ENCODE measurements around the gene CGB5.

The CGB5 gene

GRCh38 chr19:49084206-49085019, 40.8 kb downstream of the CGB5 start:
- Histone ChIP-seq H3K27ac (ENCODE audit: poor library complexity, severe bottlenecking) (peak overlapping the region; percentile 51), H3K9me3 (ENCODE audit: severe bottlenecking) (no peaks in the 10 kb centered on the region), H3K27me3 (ENCODE audit: insufficient read depth, poor library complexity, severe bottlenecking) (no peaks in the 10 kb centered on the region), H3K4me1 (ENCODE audit: insufficient read depth, poor library complexity, severe bottlenecking) (peaks cover 3% of the 10 kb centered on the region), H3K36me3 (ENCODE audit: low read depth) (peaks cover 34% of the 10 kb centered on the region), H3K4me3 (ENCODE audit: severe bottlenecking) (peak overlapping the region; percentile 73)
- no peak for ATAC-seq (ENCODE audit: low read depth)
- TF ChIP-seq CTCF (IDR thresholded peaks at IDR 0.05; ENCODE audit: poor library complexity, severe bottlenecking) = no peak
- DNase-seq (ENCODE audit: low spot score) = no peak

DNA sequence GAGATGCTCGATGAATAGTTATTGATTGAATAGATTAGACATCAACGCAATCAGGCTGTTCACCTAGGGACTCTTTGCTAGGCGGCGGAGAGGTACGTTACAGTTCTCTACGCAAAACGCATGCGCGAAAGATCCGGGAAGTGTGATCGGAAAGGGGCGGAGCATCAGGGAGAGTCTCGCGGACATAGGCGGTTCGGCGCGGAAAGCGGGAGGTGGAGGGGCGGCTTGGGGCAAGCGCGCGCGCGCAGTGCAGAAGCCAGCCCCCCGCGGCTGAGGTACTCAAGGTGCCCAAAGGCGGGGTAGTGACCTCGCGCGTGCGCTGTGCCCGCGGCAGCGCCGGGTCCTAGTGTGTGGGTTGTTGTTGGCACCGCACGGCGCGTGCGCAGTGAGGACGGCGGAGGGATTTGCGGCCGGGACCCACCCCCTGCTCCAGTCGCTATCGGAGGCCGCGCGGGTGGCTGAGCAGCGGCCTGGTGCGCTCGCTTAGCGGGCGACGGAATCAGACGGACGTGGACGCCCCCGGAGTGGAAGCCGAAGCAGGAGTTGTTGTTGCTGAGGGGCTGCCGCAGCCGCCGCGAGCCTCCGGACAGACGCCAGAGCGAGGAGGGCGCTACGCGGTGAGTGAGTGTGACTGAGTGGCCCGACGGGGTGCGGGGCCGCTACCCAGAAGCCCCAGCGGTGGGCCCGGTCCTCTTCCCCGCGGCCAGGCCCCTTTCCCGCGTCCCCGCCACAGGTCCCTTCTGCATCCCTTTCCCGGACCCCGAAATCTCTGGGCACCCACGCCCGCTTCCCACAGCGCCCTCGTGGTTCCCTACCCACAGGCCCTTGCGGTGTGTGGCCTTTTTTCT, 41.6 kb downstream of the CGB5 start, which contains the start of gene SNRNP70:
Gene SNRNP70 (plus strand): TSS at position 432 of the 848 bp plus-strand sequence. CDS start 964 bp downstream, outside the sequence.
- H3K27ac ChIP-seq (ENCODE audit: poor library complexity, severe bottlenecking) = peak within 1 kb of the TSS; percentile 51
- H3K4me3 ChIP-seq (ENCODE audit: severe bottlenecking) = peak within 1 kb of the TSS; percentile 73
- ATAC-seq (ENCODE audit: low read depth) = peak; percentile 93
- H3K9me3 ChIP-seq (ENCODE audit: severe bottlenecking) = no peaks in the 10 kb centered on the region
- H3K36me3 ChIP-seq (ENCODE audit: low read depth) = peaks cover 39% of the 10 kb centered on the region
- H3K27me3 ChIP-seq (ENCODE audit: insufficient read depth, poor library complexity, severe bottlenecking) = no peaks in the 10 kb centered on the region
- DNase-seq (ENCODE audit: low spot score) = peak; percentile 98
- H3K4me1 ChIP-seq (ENCODE audit: insufficient read depth, poor library complexity, severe bottlenecking) = peaks cover 3% of the 10 kb centered on the region
- TF ChIP-seq CTCF (IDR thresholded peaks at IDR 0.05; ENCODE audit: poor library complexity, severe bottlenecking) = no peak

GRCh38 chr19:49085868-49086232, 42.2 kb downstream of the CGB5 start:
- TF ChIP-seq CTCF (IDR thresholded peaks at IDR 0.05; ENCODE audit: poor library complexity, severe bottlenecking) = no peak
- peak overlapping the region; percentile 73 for H3K4me3 ChIP-seq (ENCODE audit: severe bottlenecking)
- no peak for DNase-seq (ENCODE audit: low spot score)
- H3K27me3 ChIP-seq (ENCODE audit: insufficient read depth, poor library complexity, severe bottlenecking) = no peaks in the 10 kb centered on the region
- no peak for ATAC-seq (ENCODE audit: low read depth)
- peaks cover 45% of the 10 kb centered on the region for H3K36me3 ChIP-seq (ENCODE audit: low read depth)
- H3K4me1 ChIP-seq (ENCODE audit: insufficient read depth, poor library complexity, severe bottlenecking) = peaks cover 3% of the 10 kb centered on the region
- H3K27ac ChIP-seq (ENCODE audit: poor library complexity, severe bottlenecking) = peak overlapping the region; percentile 51
- no peaks in the 10 kb centered on the region for H3K9me3 ChIP-seq (ENCODE audit: severe bottlenecking)

- ATAC-seq (ENCODE audit: low read depth) (no peak), DNase-seq (ENCODE audit: low spot score) (no peak)
- no peaks in the 10 kb centered on the region for H3K27me3 ChIP-seq (ENCODE audit: insufficient read depth, poor library complexity, severe bottlenecking)
- no peak for TF ChIP-seq CTCF (IDR thresholded peaks at IDR 0.05; ENCODE audit: poor library complexity, severe bottlenecking)
- H3K4me1 ChIP-seq (ENCODE audit: insufficient read depth, poor library complexity, severe bottlenecking) = peaks cover 3% of the 10 kb centered on the region
- H3K36me3 ChIP-seq (ENCODE audit: low read depth) = peaks cover 50% of the 10 kb centered on the region
- H3K27ac ChIP-seq (ENCODE audit: poor library complexity, severe bottlenecking) = peak overlapping the region; percentile 51
- peak overlapping the region; percentile 73 for H3K4me3 ChIP-seq (ENCODE audit: severe bottlenecking)
- H3K9me3 ChIP-seq (ENCODE audit: severe bottlenecking) = no peaks in the 10 kb centered on the region
Measured at GRCh38 chr19:49086296-49086695, 42.6 kb downstream of the CGB5 start.

All from RWPE2 (cell line).